IPS DF 4.7 (cell line): ENCODE measurements around the gene PNMA6F.

ENCODE experiments used
- DNase-seq: peaks from one replicate; pipeline ENCODE4 v3.0.0-alpha.2; 2013; ENCODE audit warnings: low spot score; ENCODE audit errors: extremely low read depth

PNMA6F gene

GRCh38 chrX:153321381-153322124 lies at the start of gene PNMA6F:
PNMA6F (minus strand) TSS chrX:153321767; CDS start chrX:153320674, 1,093 bp downstream.
- no peak for DNase-seq

DNA sequence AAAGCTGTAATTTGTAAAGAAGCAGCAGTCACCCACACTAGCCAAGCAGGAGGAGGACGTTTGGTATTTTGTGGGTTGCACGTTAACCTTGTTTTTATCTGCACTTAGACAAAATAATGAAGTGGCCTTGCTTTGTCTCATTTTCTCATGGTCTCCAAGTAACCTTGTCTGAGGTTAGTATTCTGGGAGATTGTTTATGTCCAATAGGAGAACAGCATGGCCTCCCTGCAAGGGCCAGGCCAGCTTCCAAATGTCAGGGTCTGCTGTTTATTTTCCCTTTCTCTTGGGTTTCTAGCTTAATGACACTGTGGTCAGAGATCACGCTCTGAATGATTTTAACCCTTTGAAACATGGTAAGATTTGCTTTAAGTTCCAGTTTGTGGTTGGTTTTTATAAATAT lies 49.7 kb upstream of the PNMA6F start:
- no peak for DNase-seq

- DNase-seq: no peak
These were observed 48.9 kb upstream of the PNMA6F start for GRCh38 chrX:153370293-153371055.

DNA sequence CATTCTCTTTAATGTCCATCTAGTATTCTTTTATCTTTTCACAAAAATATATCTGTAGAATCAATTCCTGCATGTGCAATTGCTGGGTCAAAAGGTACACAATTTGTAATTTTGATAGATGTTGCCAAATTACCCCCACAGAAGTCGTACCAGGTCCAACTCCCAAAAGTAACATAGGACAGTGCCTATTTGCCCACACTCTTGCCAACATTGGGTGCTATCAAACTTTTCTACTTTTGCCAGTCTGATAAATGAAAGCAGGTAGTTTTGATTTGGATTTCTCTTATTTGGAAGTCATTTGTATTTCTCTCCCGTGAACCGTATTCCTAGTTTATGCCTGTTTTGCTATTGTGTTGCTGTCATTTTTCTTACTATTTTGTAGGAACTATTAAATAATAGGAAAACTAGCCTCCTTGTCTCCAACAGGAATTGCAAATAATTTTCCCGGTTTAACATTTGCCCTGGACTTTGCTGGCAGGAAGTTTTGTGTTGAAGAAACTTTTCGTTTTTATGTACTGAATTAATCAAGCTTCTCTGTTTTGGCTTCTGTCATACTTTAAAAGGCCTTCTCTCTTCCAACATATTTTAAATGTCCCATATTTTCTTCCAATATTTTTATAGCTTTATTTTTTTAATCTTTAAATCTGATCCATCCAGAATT lies 45.4 kb upstream of the PNMA6F start:
- DNase-seq: no peak

DNA sequence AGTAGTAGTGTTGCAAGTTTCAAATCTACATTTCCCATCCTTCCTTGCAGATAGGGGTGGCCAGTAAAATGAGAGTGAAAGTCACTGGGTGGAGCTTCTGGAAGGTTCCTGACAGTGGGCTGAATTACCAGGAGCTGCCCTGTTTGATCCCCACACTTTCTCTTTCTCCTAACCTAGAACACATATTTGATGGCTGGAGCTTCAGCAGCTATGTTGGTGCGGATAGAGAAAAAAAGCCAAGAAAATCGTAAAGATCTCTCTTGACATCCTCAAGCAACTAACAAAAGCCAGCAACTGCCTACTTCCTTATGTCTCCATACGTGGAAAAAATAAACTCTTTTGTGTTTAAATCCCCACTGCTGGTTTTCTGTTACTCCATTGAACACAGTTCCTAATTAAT lies 44.6 kb upstream of the PNMA6F start:
- DNase-seq: no peak

- DNase-seq: no peak
These were observed 44.1 kb upstream of the PNMA6F start for GRCh38 chrX:153365670-153366069.

DNA sequence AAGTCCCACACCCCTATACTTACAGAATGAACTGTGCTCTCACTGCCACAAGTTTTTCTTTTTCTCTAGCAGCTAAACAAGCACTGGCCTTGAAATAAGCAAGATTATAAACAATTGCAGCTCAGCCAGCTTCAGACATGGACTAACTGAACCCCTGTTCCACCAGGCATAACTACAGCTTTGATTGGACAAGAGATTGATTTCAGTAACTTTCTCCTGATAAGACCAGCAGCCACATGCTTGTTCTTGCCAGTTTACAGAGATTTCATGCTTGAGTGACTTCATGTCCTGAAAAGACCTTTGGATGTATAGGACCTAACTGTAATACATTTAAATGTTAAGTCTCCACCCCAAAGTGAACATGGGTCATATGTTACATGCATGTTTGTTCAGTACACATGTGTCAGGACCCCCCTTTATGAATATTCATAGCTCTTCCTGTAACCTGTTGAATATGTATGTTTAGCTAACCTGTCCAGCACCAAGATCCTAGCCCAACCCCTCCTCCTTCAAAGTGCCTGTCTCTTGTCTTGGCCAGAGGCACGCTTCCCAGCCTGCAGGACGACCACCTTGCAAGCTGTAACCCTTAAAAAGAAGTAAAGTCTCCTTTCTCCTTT lies 40.3 kb upstream of the PNMA6F start:
- DNase-seq: no peak

DNA sequence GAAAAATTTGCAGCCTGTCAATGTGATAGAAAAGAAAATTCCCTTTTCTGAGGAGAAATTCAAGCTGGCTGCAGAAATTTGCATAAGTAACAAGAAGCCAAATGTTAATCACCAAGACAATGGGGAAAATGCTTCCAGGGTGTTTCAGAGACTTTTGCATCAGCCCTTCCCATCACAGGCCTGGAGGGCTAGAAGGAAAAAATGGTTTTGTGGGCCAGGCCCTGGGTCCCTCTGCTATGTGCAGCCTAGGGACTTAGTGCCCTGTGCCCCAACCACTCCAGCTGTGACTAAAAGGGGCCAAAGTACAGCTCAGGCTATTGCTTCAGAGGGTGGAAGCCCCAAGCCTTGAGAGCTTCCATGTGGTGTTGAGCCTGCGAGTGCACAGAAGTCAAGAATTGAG lies 36.3 kb upstream of the PNMA6F start:
- no peak for DNase-seq

GRCh38 chrX:153353416-153353815 lies 31.8 kb upstream of the PNMA6F start:
- no peak for DNase-seq

GRCh38 chrX:153352858-153353257 lies 31.3 kb upstream of the PNMA6F start:
- DNase-seq: no peak

GRCh38 chrX:153351981-153352380 lies 30.4 kb upstream of the PNMA6F start:
- DNase-seq: no peak

DNA sequence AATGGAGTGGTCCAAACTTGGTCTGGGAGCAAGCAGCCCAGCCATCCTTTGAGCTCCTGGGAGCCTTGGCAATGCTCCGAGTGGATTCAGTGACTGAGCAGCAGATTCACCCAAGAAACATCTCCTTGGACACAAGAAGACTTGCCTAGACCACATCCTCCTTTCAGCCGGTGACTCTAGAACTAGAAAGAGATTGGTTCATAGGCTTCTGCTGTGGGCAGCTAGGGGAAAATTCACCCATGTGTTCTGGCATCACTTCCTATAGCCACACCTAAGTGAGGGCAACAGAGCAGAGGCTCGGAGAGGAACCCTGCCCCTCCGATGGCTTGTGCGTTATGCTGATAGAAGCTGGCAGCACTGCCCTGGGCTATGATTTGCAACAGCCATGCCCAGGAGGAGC lies 28.4 kb upstream of the PNMA6F start:
- DNase-seq: no peak

DNA sequence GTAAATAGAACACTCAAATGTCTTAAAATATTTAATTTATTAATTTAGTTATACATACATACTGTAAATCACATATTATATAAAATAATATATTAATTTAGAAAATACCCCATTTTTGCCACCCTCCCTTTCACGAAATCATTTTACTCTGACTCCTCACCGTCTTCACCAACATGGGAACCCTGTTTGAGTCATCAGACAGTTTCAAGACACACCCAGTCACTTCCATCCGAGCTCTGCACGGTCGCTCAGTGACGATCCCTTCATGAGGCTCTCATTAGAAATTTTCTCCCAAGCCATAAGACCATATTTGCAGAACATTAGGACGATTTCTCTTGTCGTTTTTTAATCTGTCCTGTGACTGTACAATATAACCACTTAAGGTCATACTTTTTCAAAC lies 26.9 kb upstream of the PNMA6F start:
- no peak for DNase-seq

GRCh38 chrX:153347530-153347929 lies 26.0 kb upstream of the PNMA6F start:
- DNase-seq: no peak

DNA sequence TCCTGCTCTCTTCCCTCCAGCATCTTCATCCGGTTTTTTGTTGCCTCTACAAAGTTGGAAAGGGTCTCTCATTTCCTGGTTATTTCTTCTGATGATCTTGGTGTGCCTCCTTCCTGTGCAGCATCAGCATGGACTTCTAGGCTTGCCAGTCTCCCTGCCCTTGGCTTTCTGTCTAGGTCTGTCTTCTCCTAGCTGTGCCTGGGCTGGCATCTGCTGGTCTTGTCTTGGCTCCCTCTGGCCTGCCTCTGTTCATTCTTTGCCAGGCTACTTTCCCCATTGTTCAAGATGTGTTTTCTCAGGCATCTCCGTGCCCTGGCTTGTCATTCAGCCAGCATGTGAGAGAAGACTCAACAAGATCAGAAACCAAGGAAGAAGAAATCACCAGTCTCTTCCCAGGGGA lies 22.1 kb upstream of the PNMA6F start:
- no peak for DNase-seq

GRCh38 chrX:153342762-153343558 lies 21.4 kb upstream of the PNMA6F start:
- DNase-seq: no peak

- DNase-seq: no peak
These were observed 18.5 kb upstream of the PNMA6F start for GRCh38 chrX:153340111-153340510.

- no peak for DNase-seq
These were observed 18.1 kb upstream of the PNMA6F start for GRCh38 chrX:153339662-153340061.

GRCh38 chrX:153338836-153339235 lies 17.3 kb upstream of the PNMA6F start:
- no peak for DNase-seq

- DNase-seq: no peak
These were observed 15.4 kb upstream of the PNMA6F start for GRCh38 chrX:153336988-153337387.
